Measurements from ENCODE around the gene RBSN.
A peak's percentile ranks its signal among the peaks of the same experiment; 100 is the strongest.

The RBSN gene

GRCh38 chr3:15055019-15055557 lies 43.9 kb downstream of the RBSN start:
- DNase-seq: peak; percentile 71

GRCh38 chr3:15053541-15053940 lies 45.4 kb downstream of the RBSN start:
- no peak for DNase-seq

GRCh38 chr3:15052335-15053242 lies 46.4 kb downstream of the RBSN start:
- DNase-seq: no peak

- peak; percentile 56 for DNase-seq
Observed at GRCh38 chr3:15051531-15051930, 47.4 kb downstream of the RBSN start.

GRCh38 chr3:15050405-15051092 lies 48.4 kb downstream of the RBSN start:
- no peak for DNase-seq

- DNase-seq: no peak
Observed at GRCh38 chr3:15049584-15049983, 49.4 kb downstream of the RBSN start.

- DNase-seq: no peak
Observed at GRCh38 chr3:15045667-15046066, 53.3 kb downstream of the RBSN start.

- no peak for DNase-seq
Observed at GRCh38 chr3:15044326-15044725, 54.6 kb downstream of the RBSN start.

GRCh38 chr3:15043408-15044171 lies 55.4 kb downstream of the RBSN start:
- no peak for DNase-seq

GRCh38 chr3:15042936-15043335 lies 56.0 kb downstream of the RBSN start:
- DNase-seq: no peak

- no peak for DNase-seq
Observed at GRCh38 chr3:15041950-15042349, 57.0 kb downstream of the RBSN start.

GRCh38 chr3:15040844-15041243 lies 58.1 kb downstream of the RBSN start:
- no peak for DNase-seq

GRCh38 chr3:15038306-15038705 lies 60.6 kb downstream of the RBSN start:
- no peak for DNase-seq

- DNase-seq: no peak
Observed at GRCh38 chr3:15033103-15033502, 65.8 kb downstream of the RBSN start.

- no peak for DNase-seq
Observed at GRCh38 chr3:15032650-15033049, 66.3 kb downstream of the RBSN start.

- DNase-seq: no peak
Observed at GRCh38 chr3:15029625-15030024, 69.3 kb downstream of the RBSN start.

- DNase-seq: no peak
Observed at GRCh38 chr3:15023719-15024118, 75.2 kb downstream of the RBSN start.

- no peak for DNase-seq
Observed at GRCh38 chr3:15023249-15023648, 75.7 kb downstream of the RBSN start.

All from activated CD4-positive, alpha-beta T cell treated with anti-CD3 and anti-CD28 coated beads, Interleukin-10, Interleukin-2, amounts not matched to agents 100 ng/mL and 50 ng/mL, durations not matched to agents 16 hours and 8 hours (primary cell).